Right lobe of liver (tissue), 4 donors: ENCODE measurements around the gene OTUD4.

Experiments used
- CTCF ChIP-seq, 4 donors: fragments of 200-600 bp in 3 of 4; fragments of 450-650 bp in 1 of 4; IDR thresholded peaks; one replicate each; pipeline versions ENCODE4 v1.5.1 to v1.8.0; 2016 to 2022; ENCODE audit warnings: antibody characterized with exemption in 4 of 4, mild to moderate bottlenecking in 2 of 4
- POLR2A ChIP-seq: fragments of 450-650 bp; IDR thresholded peaks from one replicate; pipeline ENCODE4 v1.6.1; 2017; ENCODE audit warnings: antibody characterized with exemption, mild to moderate bottlenecking
- donor health status: DM: no; HTN: no; CAD: no.
- donor health status: DM: no; HTN: no; CAD: no.
- donor health status: DM: no; HTN: yes; CAD: no.

GRCh38 chr4:145216535-145216934 lies 36.1 kb upstream of the OTUD4 start:
- TF ChIP-seq CTCF (IDR thresholded peaks at IDR 0.05) = peak; percentile 47 to 54 (median 50)
- TF ChIP-seq POLR2A = no peak
